T-cell (primary cell): ENCODE results near the gene IYD. TPM values are rescaled to one million over a fixed set of nuclear protein-coding genes. Genes with fewer than 3 reads are reported as not detected.

Experiments
- ATAC-seq, 4 experiments: fragments of 200-7000 bp in 3 of 4; fragments of 150-1000 bp in 1 of 4; cut with Tn5 transposase; replicated peaks in 1 of 4; 1 replicate in 3 of 4; 2 replicates in 1 of 4; pipeline ENCODE4 v1.10.0; 2021; ENCODE audit warnings: moderate library complexity in 3 of 4, mild to moderate bottlenecking in 2 of 4, moderate number of reproducible peaks in 1 of 4
- CTCF ChIA-PET, 2 donors: fragments of 300-600 bp; sonication (Branson Sonifier 250); formaldehyde crosslinking; loops; one replicate each; lab custom pipeline; 2022; ENCODE audit warnings: antibody characterized with exemption in 2 of 2; lab: Charles Lee
- POLR2A ChIA-PET, 2 donors: fragments of 300-600 bp; sonication (Branson Sonifier 250); formaldehyde crosslinking; loops; one replicate each; lab custom pipeline; 2022; ENCODE audit warnings: antibody characterized with exemption in 2 of 2; lab: Charles Lee
- DNase-seq, 35 experiments: peaks; one replicate each; pipeline versions ENCODE4 v3.0.0 to v3.0.0-alpha.2; 2013 to 2023
- H3K27ac ChIP-seq: one replicate; pipeline ENCODE4 v1.5.1; 2013; ENCODE audit warnings: low read length
- H3K27me3 ChIP-seq, 2 experiments: replicated peaks in 1 of 2; 1 replicate in 1 of 2; 2 replicates in 1 of 2; pipeline versions ENCODE4 v1.6.1 to v1.7.0; 2013; ENCODE audit warnings: low read length in 1 of 2, mixed read lengths in 1 of 2; ENCODE audit not compliant: control insufficient read depth in 2 of 2, insufficient read depth in 2 of 2; ENCODE audit errors: extremely low read depth in 1 of 2
- H3K36me3 ChIP-seq, 2 donors: 1 replicate in 1 of 2; 2 replicates in 1 of 2; pipeline versions ENCODE4 v1.6.1 to v1.7.0; 2013; ENCODE audit warnings: low read length in 1 of 2; ENCODE audit not compliant: control insufficient read depth in 2 of 2, insufficient read depth in 1 of 2; ENCODE audit errors: extremely low read depth in 1 of 2
- H3K4me1 ChIP-seq, 2 experiments: 1 replicate in 1 of 2; 2 replicates in 1 of 2; pipeline versions ENCODE4 v1.6.1 to v1.7.0; 2013; ENCODE audit warnings: low read length in 2 of 2, mixed read lengths in 1 of 2; ENCODE audit not compliant: insufficient read depth in 2 of 2, control insufficient read depth in 1 of 2; ENCODE audit errors: extremely low read depth in 1 of 2
- H3K4me3 ChIP-seq, 2 donors: 1 replicate in 1 of 2; 2 replicates in 1 of 2; pipeline versions ENCODE4 v1.5.1 to v1.7.0; 2013; ENCODE audit warnings: mild to moderate bottlenecking in 2 of 2, low read length in 1 of 2, moderate library complexity in 1 of 2; ENCODE audit not compliant: control insufficient read depth in 1 of 2; ENCODE audit errors: extremely low read depth in 1 of 2
- H3K9me3 ChIP-seq: 2 replicates; pipeline ENCODE4 v1.7.0; 2013
- H3K27ac Mint-ChIP-seq, 2 donors: one replicate each; pipeline ENCODE4 v1.8.0; 2020 to 2021; ENCODE audit warnings: mild to moderate bottlenecking in 2 of 2, mixed read lengths in 2 of 2
- H3K27me3 Mint-ChIP-seq, 2 donors: one replicate each; pipeline ENCODE4 v1.8.0; 2021 to 2022; ENCODE audit warnings: mixed read lengths in 2 of 2
- H3K36me3 Mint-ChIP-seq: one replicate; pipeline ENCODE4 v1.8.0; 2021; ENCODE audit warnings: mixed read lengths
- H3K4me1 Mint-ChIP-seq, 3 donors: one replicate each; pipeline ENCODE4 v1.8.0; 2020 to 2022; ENCODE audit warnings: mixed read lengths in 3 of 3, mild to moderate bottlenecking in 1 of 3
- H3K4me3 Mint-ChIP-seq, 3 donors: one replicate each; pipeline ENCODE4 v1.8.0; 2020 to 2022; ENCODE audit warnings: mild to moderate bottlenecking in 3 of 3, mixed read lengths in 3 of 3, moderate library complexity in 3 of 3
- H3K9me3 Mint-ChIP-seq, 3 donors: one replicate each; pipeline ENCODE4 v1.8.0; 2020 to 2022; ENCODE audit warnings: mixed read lengths in 3 of 3
- WGBS: methylation state at CpG from one replicate; pipeline ENCODE4 v1.1.5; 2013; ENCODE audit warnings: missing lambda C conversion rate; ENCODE audit not compliant: insufficient coverage; 5-methylcytosine and 5-hydroxymethylcytosine counted together
- total RNA-seq, 35 experiments: library from RNA in 6 of 35; stranded (reverse) in 6 of 35; fragments of 120-200 nt in 1 of 35; gene quantifications; one replicate each; pipeline versions ENCODE4 v1.2.1 to v1.2.4 and lab custom pipeline; 2013 to 2026

IYD gene
- total RNA-seq, 5 donors from 2014 or later (not counting 1 experiment from before 2014, with no cell fraction given): not detected

GRCh38 chr6:150426198-150426597, 57.4 kb downstream of the IYD start:
- no peaks in the 10 kb centered on the region for H3K4me1 Mint-ChIP-seq
- Histone ChIP-seq H3K27me3 (peaks cover 0 to 20% of the 10 kb centered on the region in 2 experiments), H3K27ac (no peak overlapping the region), H3K36me3 (no peaks in the 10 kb centered on the region), H3K9me3 (no peaks in the 10 kb centered on the region), H3K4me1 (no peaks in the 10 kb centered on the region), H3K4me3 (no peak overlapping the region)
- no peaks in the 10 kb centered on the region for H3K9me3 Mint-ChIP-seq
- no peak overlapping the region for H3K4me3 Mint-ChIP-seq
- POLR2A ChIA-PET: no interaction called here
- CTCF ChIA-PET: interaction anchor here in 1 of 2 donors (0.6 kb wide), 1 partner anchor 101 kb away, joined by 3 read pairs; no protein-coding TSS in a partner anchor
- no peak overlapping the region for H3K27ac Mint-ChIP-seq
- DNase-seq (no peak), ATAC-seq (no peak)
- peaks cover 0 to 2% of the 10 kb centered on the region in 2 donors for H3K27me3 Mint-ChIP-seq
- WGBS: 77% methylated on average over 6 of the region's 8 CpGs
- H3K36me3 Mint-ChIP-seq: no peaks in the 10 kb centered on the region

- peaks cover 0 to 20% of the 10 kb centered on the region in 2 experiments for H3K27me3 ChIP-seq
- DNase-seq (no peak), ATAC-seq (no peak)
- Mint-ChIP-seq H3K36me3 (no peaks in the 10 kb centered on the region), H3K27me3 (peaks cover 0 to 2% of the 10 kb centered on the region in 2 donors), H3K9me3 (no peaks in the 10 kb centered on the region), H3K4me1 (no peaks in the 10 kb centered on the region), H3K4me3 (no peak overlapping the region), H3K27ac (no peak overlapping the region)
- no peak overlapping the region for H3K4me3 ChIP-seq
- no CpG with 5 or more reads among the region's 6 CpGs for WGBS
- ChIA-PET CTCF (interaction anchor here in 1 of 2 donors (0.6 kb wide), 1 partner anchor 131 kb away, joined by 4 read pairs; no protein-coding TSS in a partner anchor), POLR2A (no interaction called here)
- H3K9me3 ChIP-seq: no peaks in the 10 kb centered on the region
- no peak overlapping the region for H3K27ac ChIP-seq
- H3K4me1 ChIP-seq: no peaks in the 10 kb centered on the region
- no peaks in the 10 kb centered on the region for H3K36me3 ChIP-seq
Observed at GRCh38 chr6:150427037-150427602, 58.3 kb downstream of the IYD start.

GRCh38 chr6:150427843-150428242, 59.0 kb downstream of the IYD start:
- CTCF ChIA-PET: no interaction called here
- WGBS: no CpG with 5 or more reads among the region's 2 CpGs
- Mint-ChIP-seq H3K4me3 (no peak overlapping the region), H3K9me3 (no peaks in the 10 kb centered on the region), H3K4me1 (no peaks in the 10 kb centered on the region), H3K27me3 (peaks cover under 1 to 2% of the 10 kb centered on the region in 2 donors), H3K27ac (no peak overlapping the region), H3K36me3 (no peaks in the 10 kb centered on the region)
- POLR2A ChIA-PET: no interaction called here
- DNase-seq (no peak), ATAC-seq (no peak)
- H3K4me1 ChIP-seq: no peaks in the 10 kb centered on the region
- no peak overlapping the region for H3K27ac ChIP-seq
- no peak overlapping the region for H3K4me3 ChIP-seq
- H3K36me3 ChIP-seq: no peaks in the 10 kb centered on the region
- peaks cover 0 to 20% of the 10 kb centered on the region in 2 experiments for H3K27me3 ChIP-seq
- no peaks in the 10 kb centered on the region for H3K9me3 ChIP-seq

GRCh38 chr6:150430815-150431214, 62.0 kb downstream of the IYD start:
- Histone ChIP-seq H3K9me3 (no peaks in the 10 kb centered on the region), H3K27ac (no peak overlapping the region), H3K36me3 (no peaks in the 10 kb centered on the region), H3K4me3 (no peak overlapping the region), H3K27me3 (peaks cover 0 to 13% of the 10 kb centered on the region in 2 experiments), H3K4me1 (no peaks in the 10 kb centered on the region)
- ChIA-PET CTCF (interaction anchor here in 1 of 2 donors (1.1 kb wide), 1 partner anchor 13 kb away, joined by 3 read pairs; no protein-coding TSS in a partner anchor), POLR2A (no interaction called here)
- no peak for DNase-seq
- WGBS: 91% methylated on average over 3 of the region's 8 CpGs
- Mint-ChIP-seq H3K9me3 (no peaks in the 10 kb centered on the region), H3K4me1 (no peaks in the 10 kb centered on the region), H3K27me3 (peaks cover 2 to 10% of the 10 kb centered on the region in 2 donors), H3K4me3 (no peak overlapping the region), H3K27ac (no peak overlapping the region), H3K36me3 (no peaks in the 10 kb centered on the region)
- no peak for ATAC-seq

GRCh38 chr6:150435360-150435759, 66.5 kb downstream of the IYD start:
- peaks cover 0 to 6% of the 10 kb centered on the region in 2 experiments for H3K27me3 ChIP-seq
- CTCF ChIA-PET: no interaction called here
- Mint-ChIP-seq H3K4me1 (peaks cover 0 to 2% (median 0%) of the 10 kb centered on the region in 3 donors), H3K27me3 (peaks cover 0 to 10% of the 10 kb centered on the region in 2 donors), H3K4me3 (no peak overlapping the region), H3K36me3 (no peaks in the 10 kb centered on the region), H3K9me3 (peaks cover 3 to 9% (median 4%) of the 10 kb centered on the region in 3 donors), H3K27ac (no peak overlapping the region)
- no peaks in the 10 kb centered on the region for H3K4me1 ChIP-seq
- POLR2A ChIA-PET: no interaction called here
- H3K9me3 ChIP-seq: no peaks in the 10 kb centered on the region
- H3K4me3 ChIP-seq: no peak overlapping the region
- H3K36me3 ChIP-seq: no peaks in the 10 kb centered on the region
- no peak overlapping the region for H3K27ac ChIP-seq
- DNase-seq: no peak
- ATAC-seq: no peak
- no CpG with 5 or more reads among the region's 3 CpGs for WGBS

GRCh38 chr6:150435832-150436231, 67.0 kb downstream of the IYD start:
- no peaks in the 10 kb centered on the region for H3K9me3 ChIP-seq
- no peak overlapping the region for H3K27ac ChIP-seq
- peaks cover 3 to 9% (median 4%) of the 10 kb centered on the region in 3 donors for H3K9me3 Mint-ChIP-seq
- H3K36me3 ChIP-seq: no peaks in the 10 kb centered on the region
- CTCF ChIA-PET: no interaction called here
- DNase-seq: no peak
- H3K4me3 ChIP-seq: no peak overlapping the region
- peaks cover 0 to 2% (median 0%) of the 10 kb centered on the region in 3 donors for H3K4me1 Mint-ChIP-seq
- POLR2A ChIA-PET: no interaction called here
- ATAC-seq: no peak
- H3K27me3 ChIP-seq: peaks cover 0 to 6% of the 10 kb centered on the region in 2 experiments
- H3K4me1 ChIP-seq: no peaks in the 10 kb centered on the region
- 89% methylated on average over 5 of the region's 10 CpGs for WGBS
- H3K27me3 Mint-ChIP-seq: peaks cover 0 to 10% of the 10 kb centered on the region in 2 donors
- H3K36me3 Mint-ChIP-seq: no peaks in the 10 kb centered on the region
- H3K4me3 Mint-ChIP-seq: no peak overlapping the region
- H3K27ac Mint-ChIP-seq: no peak overlapping the region
